Epithelial cell of proximal tubule (primary cell): ENCODE data around the gene SPOCK1. TPM values are rescaled to one million over a fixed set of nuclear protein-coding genes. Genes with fewer than 3 reads are reported as not detected.
"Not testable (repeated sequence)": the region's sequence is repeated elsewhere in the genome, so short reads cannot be mapped to it uniquely, and the experiment has no call there.

Experiments used
- DNase-seq: peaks from one replicate; pipeline ENCODE4 v3.0.0-alpha.2; 2011; ENCODE audit warnings: low read depth
- H3K4me3 ChIP-seq: 2 replicates; pipeline ENCODE4 v1.5.1; 2011; ENCODE audit warnings: low read depth, mild to moderate bottlenecking, low read length
- CTCF ChIP-seq: conservative IDR thresholded peaks from 2 replicates; pipeline ENCODE4 v1.5.1; 2012; ENCODE audit warnings: low read depth, mild to moderate bottlenecking, low read length
- total RNA-seq: library from RNA; depleted of rRNA; stranded (reverse); fragments of >200 nt; gene quantifications from 2 replicates; pipeline ENCODE4 v1.2.3, GENCODE V29; 2015

Gene SPOCK1
- total RNA-seq, 1 donor from 2014 or later, result 31.4 TPM

GRCh38 chr5:137263371-137264005 is 235.6 kb downstream of the SPOCK1 start:
- no peak overlapping the region for H3K4me3 ChIP-seq
- DNase-seq, result no peak
- no peak for TF ChIP-seq CTCF

- DNase-seq, result no peak
- no peak for TF ChIP-seq CTCF
- no peak overlapping the region for H3K4me3 ChIP-seq
Measured at GRCh38 chr5:137262818-137263217, 236.3 kb downstream of the SPOCK1 start.

GRCh38 chr5:137260820-137261695 is 238.1 kb downstream of the SPOCK1 start:
- no peak overlapping the region for H3K4me3 ChIP-seq
- DNase-seq, result no peak
- no peak for TF ChIP-seq CTCF

- not testable (repeated sequence) for H3K4me3 ChIP-seq, DNase-seq
Measured at GRCh38 chr5:137259115-137259514, 240.0 kb downstream of the SPOCK1 start.

- no peak overlapping the region for H3K4me3 ChIP-seq
- no peak for TF ChIP-seq CTCF
- DNase-seq, result no peak
Measured at GRCh38 chr5:137254119-137255090, 244.7 kb downstream of the SPOCK1 start.

GRCh38 chr5:137252512-137252911 is 246.6 kb downstream of the SPOCK1 start:
- no peak for TF ChIP-seq CTCF
- H3K4me3 ChIP-seq, result no peak overlapping the region
- DNase-seq, result no peak

GRCh38 chr5:137250421-137250820 is 248.7 kb downstream of the SPOCK1 start:
- no peak for DNase-seq
- no peak for TF ChIP-seq CTCF
- no peak overlapping the region for H3K4me3 ChIP-seq
